Ureter (tissue), 1 donor: ENCODE data around the gene GLIPR2. TPM values are rescaled to one million over a fixed set of nuclear protein-coding genes. Genes with fewer than 3 reads are reported as not detected.
"Not testable (repeated sequence)": the region's sequence is repeated elsewhere in the genome, so short reads cannot be mapped to it uniquely, and the experiment has no call there.

Source experiments
- DNase-seq: peaks from one replicate; pipeline ENCODE4 v3.0.0-alpha.2; 2020; ENCODE audit warnings: low spot score
- total RNA-seq: library from RNA; stranded (reverse); gene quantifications from one replicate; pipeline ENCODE4 v1.2.4, GENCODE V29; 2023
- donor health status: DM: yes; HTN: yes; CAD: no.

The GLIPR2 gene
- 16.3 TPM for total RNA-seq

DNA sequence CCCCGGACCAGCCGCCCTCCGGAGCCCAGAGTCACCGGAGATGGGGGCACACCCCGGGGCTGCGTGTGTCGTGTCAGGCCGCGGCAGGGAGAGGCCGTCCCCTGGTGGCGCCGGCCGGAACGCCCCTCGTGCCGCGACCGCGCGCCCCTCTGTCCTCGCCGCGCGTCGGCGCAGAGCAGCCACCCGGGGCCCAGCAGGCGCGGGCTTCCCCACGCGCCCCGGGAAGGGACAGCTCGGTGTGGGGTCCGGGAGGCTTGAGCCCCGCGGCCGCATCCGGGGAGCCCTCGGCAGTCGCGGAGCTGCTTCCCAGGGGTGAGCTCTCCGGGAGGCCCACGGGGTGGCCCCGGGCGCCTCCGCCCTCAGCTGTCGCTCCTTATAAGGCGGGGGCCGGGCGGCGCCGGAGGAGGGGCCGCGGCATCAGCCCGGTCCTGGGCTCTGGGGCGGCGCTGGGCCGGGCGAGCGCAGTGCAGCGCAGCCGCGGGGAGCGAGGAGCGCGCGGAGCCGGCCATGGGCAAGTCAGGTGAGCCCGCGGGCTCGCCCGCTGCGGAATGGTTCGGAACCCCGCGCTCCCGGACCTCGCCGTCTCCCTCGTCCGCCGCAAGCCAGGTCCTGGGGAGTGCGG, at the start of gene GLIPR2:
TSS of gene GLIPR2 (plus strand) at position 462 of the 622 bp plus-strand sequence. CDS start at position 508, 46 bp downstream.
- peak; percentile 78 for DNase-seq

DNA sequence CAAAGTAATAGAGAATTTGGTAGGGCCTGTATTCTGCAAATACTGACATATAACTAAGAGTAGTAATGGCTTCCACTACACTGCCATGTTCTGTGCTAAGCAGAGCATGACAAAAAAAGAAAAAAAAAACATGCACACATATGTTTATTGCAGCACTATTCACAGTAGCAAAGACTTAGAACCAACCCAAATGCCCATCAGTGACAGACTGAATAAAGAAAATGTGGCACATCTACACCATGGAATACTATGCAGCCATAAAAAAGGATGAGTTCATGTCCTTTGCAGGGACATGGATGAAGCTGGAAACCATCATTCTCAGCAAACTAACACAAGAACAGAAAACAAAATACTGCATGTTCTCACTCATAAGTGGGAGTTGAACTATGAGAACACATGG, 49.5 kb upstream of the GLIPR2 start:
- DNase-seq: not testable (repeated sequence)

GRCh38 chr9:36088020-36088419, 48.5 kb upstream of the GLIPR2 start:
- no peak for DNase-seq

- no peak for DNase-seq
These were observed 45.2 kb upstream of the GLIPR2 start for GRCh38 chr9:36091026-36091953.

DNA sequence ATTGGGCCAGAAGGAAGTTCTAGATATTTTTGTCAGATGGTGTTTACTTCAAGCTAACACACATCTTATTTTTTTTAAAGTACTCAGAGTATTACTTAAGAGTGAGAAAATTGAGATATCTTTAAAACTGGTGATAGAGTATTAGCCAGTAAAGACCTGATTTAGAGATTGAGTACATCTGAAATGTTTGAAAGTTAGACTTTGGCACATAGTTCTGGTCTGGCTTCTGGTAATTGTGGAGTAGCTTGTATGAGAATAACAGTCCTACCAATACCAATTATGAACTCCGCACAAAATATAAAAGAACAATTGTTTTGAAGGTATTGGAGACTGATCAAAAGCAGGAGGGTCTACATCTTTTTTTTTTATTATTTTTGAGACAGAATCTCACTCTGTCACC, 44.5 kb upstream of the GLIPR2 start:
- no peak for DNase-seq

- no peak for DNase-seq
These were observed 43.9 kb upstream of the GLIPR2 start for GRCh38 chr9:36092509-36093215.

GRCh38 chr9:36093384-36093783, 43.1 kb upstream of the GLIPR2 start:
- DNase-seq: no peak

DNA sequence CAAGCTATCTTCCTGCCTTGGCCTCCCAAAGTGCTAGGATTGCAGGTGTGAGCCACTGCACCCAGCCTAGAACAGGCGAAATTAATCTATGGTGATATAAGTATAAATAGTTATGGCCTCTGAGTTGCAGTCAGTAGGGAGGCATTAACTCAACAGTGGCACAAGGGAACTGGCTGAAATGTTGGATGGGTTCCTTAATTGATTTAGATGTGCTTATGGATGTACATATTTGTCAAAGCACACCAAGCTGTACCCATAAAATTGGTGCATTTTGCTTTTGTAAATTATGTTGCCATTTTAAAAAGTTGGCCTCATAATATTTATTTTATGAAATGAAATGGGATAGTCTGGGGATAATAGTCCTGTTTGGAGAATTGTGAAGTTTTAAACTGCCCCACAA, 36.8 kb upstream of the GLIPR2 start:
- DNase-seq: no peak

- DNase-seq: no peak
These were observed 36.0 kb upstream of the GLIPR2 start for GRCh38 chr9:36100532-36100931.

GRCh38 chr9:36101916-36102741, 34.4 kb upstream of the GLIPR2 start:
- DNase-seq: no peak

DNA sequence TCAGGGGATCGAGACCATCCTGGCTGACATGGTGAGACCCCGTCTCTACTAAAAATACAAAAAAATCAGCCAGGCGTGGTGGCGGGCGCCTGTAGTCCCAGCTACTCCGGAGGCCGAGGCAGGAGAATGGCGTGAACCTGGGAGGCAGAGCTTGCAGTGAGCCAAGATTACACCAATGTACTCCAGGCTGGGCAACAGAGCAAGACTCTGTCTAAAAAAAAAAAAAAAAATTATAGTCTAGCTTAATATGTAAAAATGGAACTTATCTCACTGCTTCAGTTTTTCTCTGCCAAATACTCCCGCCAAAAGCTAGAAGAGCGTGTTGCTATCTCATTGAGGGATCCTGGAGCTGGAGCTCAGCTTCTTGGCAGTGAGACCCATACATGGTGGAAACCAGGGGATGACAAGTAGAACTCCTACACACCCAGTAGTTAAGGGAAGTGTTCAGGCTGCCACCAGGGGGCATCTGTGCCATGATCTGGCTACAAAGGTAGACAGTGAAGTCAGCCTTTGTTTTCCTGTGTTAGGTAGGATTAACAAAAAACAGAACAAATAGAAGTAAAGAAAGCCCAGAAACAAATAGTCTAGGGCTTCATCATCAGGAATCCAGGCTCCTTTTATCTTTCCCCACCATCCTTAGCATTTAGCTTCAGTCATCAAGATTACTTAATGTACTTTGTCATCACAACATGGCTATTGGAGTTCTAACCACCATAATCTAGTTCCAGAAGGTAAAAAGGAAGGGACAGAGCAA, 33.6 kb upstream of the GLIPR2 start:
- peak; percentile 81 for DNase-seq

DNA sequence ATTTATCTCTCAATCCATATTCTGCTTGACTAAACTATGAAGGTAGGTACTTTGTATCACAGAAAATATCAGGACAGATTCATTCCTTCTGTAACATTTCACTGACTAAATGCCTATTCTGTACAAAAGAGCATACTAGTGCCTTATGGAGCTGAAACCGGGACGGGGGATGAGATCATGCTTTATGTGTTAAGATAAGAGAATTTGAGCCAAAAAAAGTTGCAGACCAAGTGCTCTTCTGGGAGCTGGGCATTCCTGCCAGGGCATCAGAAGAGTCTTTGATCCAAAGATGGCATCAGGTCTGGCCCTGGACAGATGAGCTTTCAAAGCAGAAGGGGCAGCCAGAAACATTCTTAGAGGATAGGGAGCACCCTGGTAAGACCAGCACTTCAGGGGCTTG, 27.5 kb upstream of the GLIPR2 start:
- no peak for DNase-seq

GRCh38 chr9:36110434-36110833, 26.1 kb upstream of the GLIPR2 start:
- DNase-seq: no peak

GRCh38 chr9:36112516-36112915, 24.0 kb upstream of the GLIPR2 start:
- no peak for DNase-seq

DNA sequence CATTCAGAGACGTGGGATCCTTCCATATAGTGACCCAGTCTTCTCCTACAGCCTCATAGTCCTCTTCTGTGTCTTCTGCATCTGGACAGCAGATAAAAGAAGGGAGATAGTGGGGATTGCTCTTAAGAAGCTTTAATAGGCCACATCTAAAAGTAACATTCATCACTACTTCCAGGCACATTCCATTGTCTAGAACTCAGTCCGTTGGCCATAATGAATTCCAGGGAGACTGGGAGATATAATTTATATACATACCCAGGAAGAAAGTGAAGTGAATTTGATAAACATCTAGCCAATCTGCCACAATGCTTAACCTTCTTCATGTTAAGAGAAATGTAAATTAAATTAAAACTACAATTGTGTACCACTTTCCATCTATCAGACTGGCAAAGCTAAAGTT, 22.5 kb upstream of the GLIPR2 start:
- no peak for DNase-seq

DNA sequence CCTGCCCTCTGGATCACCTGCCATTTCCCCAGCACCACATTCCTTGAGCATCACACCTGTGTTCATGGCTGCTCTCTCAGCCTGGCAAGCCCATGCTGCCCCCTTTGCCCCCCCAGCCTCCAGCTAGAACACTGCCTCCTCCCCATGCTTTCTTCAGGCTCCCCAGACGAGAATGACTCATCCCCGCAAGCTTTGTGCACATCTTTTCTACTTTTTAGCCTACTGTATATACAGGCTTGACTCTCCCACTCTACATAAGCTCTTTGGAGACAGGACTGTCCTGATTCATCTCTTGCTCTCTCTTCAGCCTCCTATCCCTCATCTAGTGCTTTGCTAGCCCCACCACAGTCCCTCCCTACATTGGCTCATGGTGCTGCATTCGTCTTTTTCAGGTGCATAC, 19.9 kb upstream of the GLIPR2 start:
- no peak for DNase-seq

- DNase-seq: no peak
These were observed 18.3 kb upstream of the GLIPR2 start for GRCh38 chr9:36118201-36118600.

DNA sequence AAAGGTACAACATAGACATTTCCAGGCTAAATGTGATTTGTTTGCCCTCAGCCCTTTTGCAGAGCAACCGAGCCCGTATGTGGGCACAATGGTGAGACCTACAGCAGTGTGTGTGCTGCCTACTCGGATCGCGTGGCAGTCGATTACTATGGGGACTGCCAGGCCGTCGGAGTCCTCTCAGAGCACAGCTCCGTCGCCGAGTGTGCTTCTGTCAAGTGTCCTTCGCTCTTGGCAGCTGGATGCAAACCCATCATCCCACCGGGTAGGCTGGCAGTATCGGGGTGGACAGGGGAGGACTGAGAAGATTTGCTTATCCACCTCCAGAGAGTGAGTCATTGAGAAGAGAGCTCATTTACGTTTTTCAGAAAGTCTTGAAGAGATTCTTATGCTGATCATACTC, 17.8 kb upstream of the GLIPR2 start:
- no peak for DNase-seq

DNA sequence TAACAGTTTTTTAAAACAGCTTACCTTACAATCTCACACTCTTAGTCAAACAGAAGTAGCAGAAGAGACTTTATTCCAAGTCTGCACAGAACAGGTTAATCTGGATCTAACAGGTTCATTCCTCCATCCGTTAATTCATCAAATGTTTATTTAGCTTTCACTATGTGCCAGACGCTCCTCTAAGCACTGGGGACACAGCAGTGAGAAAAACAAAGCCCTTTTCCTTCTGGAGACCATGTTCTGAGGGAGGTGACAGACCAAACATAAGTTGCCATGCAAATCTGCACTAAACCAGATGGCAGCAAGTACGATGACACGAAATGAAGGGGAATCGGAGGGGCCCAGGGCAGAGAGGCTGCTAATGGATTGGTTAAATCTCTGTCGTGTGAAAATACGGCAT, 17.1 kb upstream of the GLIPR2 start:
- DNase-seq: no peak

GRCh38 chr9:36120705-36121104, 15.8 kb upstream of the GLIPR2 start:
- DNase-seq: no peak

GRCh38 chr9:36121971-36122370, 14.6 kb upstream of the GLIPR2 start:
- no peak for DNase-seq
